T-helper 2 cell treated with Interferon-gamma antibody and Interleukin-4, amounts not matched to agents 5 μg/mL and 100 μg/mL, for 36 hours (primary cell): Measurements from ENCODE around the gene ARGFX.
"Not testable (repeated sequence)": the region's sequence is repeated elsewhere in the genome, so short reads cannot be mapped to it uniquely, and the experiment has no call there.

Source experiments
- DNase-seq: peaks from one replicate; pipeline ENCODE4 v3.0.0; 2021; ENCODE audit warnings: low spot score
- H3K27ac Mint-ChIP-seq: one replicate; pipeline ENCODE4 v1.8.0; 2021; ENCODE audit warnings: mild to moderate bottlenecking, mixed read lengths
- H3K27me3 Mint-ChIP-seq: one replicate; pipeline ENCODE4 v1.8.0; 2021; ENCODE audit warnings: low read depth, mixed read lengths
- H3K36me3 Mint-ChIP-seq: one replicate; pipeline ENCODE4 v1.8.0; 2021; ENCODE audit warnings: low read depth, mixed read lengths
- H3K4me1 Mint-ChIP-seq: one replicate; pipeline ENCODE4 v1.8.0; 2021; ENCODE audit warnings: low read depth, mixed read lengths
- H3K4me3 Mint-ChIP-seq: one replicate; pipeline ENCODE4 v1.8.0; 2022; ENCODE audit warnings: mild to moderate bottlenecking, moderate library complexity, mixed read lengths
- H3K9me3 Mint-ChIP-seq: one replicate; pipeline ENCODE4 v1.8.0; 2021; ENCODE audit warnings: mixed read lengths

ARGFX gene

GRCh38 chr3:121581691-121582090, 13.9 kb downstream of the ARGFX start:
- DNase-seq = no peak
- no peak overlapping the region for H3K4me3 Mint-ChIP-seq
- H3K9me3 Mint-ChIP-seq = no peaks in the 10 kb centered on the region
- no peak overlapping the region for H3K27ac Mint-ChIP-seq
- no peaks in the 10 kb centered on the region for H3K36me3 Mint-ChIP-seq
- H3K4me1 Mint-ChIP-seq = no peaks in the 10 kb centered on the region
- H3K27me3 Mint-ChIP-seq = peaks cover 27% of the 10 kb centered on the region

- no peaks in the 10 kb centered on the region for H3K36me3 Mint-ChIP-seq
- H3K27me3 Mint-ChIP-seq = peaks cover 25% of the 10 kb centered on the region
- no peak overlapping the region for H3K4me3 Mint-ChIP-seq
- no peak for DNase-seq
- H3K4me1 Mint-ChIP-seq = no peaks in the 10 kb centered on the region
- H3K27ac Mint-ChIP-seq = no peak overlapping the region
- no peaks in the 10 kb centered on the region for H3K9me3 Mint-ChIP-seq
Measured at GRCh38 chr3:121584418-121584817, 16.7 kb downstream of the ARGFX start.

- Mint-ChIP-seq H3K9me3 (no peaks in the 10 kb centered on the region), H3K36me3 (no peaks in the 10 kb centered on the region), H3K27me3 (peaks cover 17% of the 10 kb centered on the region), H3K27ac (no peak within 1 kb of the TSS), H3K4me1 (no peaks in the 10 kb centered on the region), H3K4me3 (no peak within 1 kb of the TSS)
- DNase-seq = no peak
Measured at GRCh38 chr3:121592856-121593702, 25.3 kb downstream of the ARGFX start, which contains the start of gene FBXO40. FBXO40 (plus strand) TSS chr3:121593379; CDS start chr3:121620576, 27,197 bp downstream.

GRCh38 chr3:121593806-121594205, 26.1 kb downstream of the ARGFX start:
- not testable (repeated sequence) for H3K4me3 Mint-ChIP-seq, H3K4me1 Mint-ChIP-seq, DNase-seq

GRCh38 chr3:121594850-121595249, 27.1 kb downstream of the ARGFX start:
- no peaks in the 10 kb centered on the region for H3K9me3 Mint-ChIP-seq
- H3K4me3 Mint-ChIP-seq = no peak overlapping the region
- no peak for DNase-seq
- no peak overlapping the region for H3K27ac Mint-ChIP-seq
- H3K36me3 Mint-ChIP-seq = no peaks in the 10 kb centered on the region
- H3K27me3 Mint-ChIP-seq = peaks cover 14% of the 10 kb centered on the region
- no peaks in the 10 kb centered on the region for H3K4me1 Mint-ChIP-seq

More at GRCh38 chr3:121593806-121594205, 26.1 kb downstream of the ARGFX start:
- H3K9me3 Mint-ChIP-seq, H3K27ac Mint-ChIP-seq, H3K36me3 Mint-ChIP-seq: not testable (repeated sequence)
- peaks cover 17% of the 10 kb centered on the region for H3K27me3 Mint-ChIP-seq

GRCh38 chr3:121595765-121596406, 28.1 kb downstream of the ARGFX start:
- H3K4me3 Mint-ChIP-seq = no peak overlapping the region
- H3K36me3 Mint-ChIP-seq = no peaks in the 10 kb centered on the region
- H3K27me3 Mint-ChIP-seq = peaks cover 10% of the 10 kb centered on the region
- no peaks in the 10 kb centered on the region for H3K9me3 Mint-ChIP-seq
- no peaks in the 10 kb centered on the region for H3K4me1 Mint-ChIP-seq
- no peak overlapping the region for H3K27ac Mint-ChIP-seq
- no peak for DNase-seq

GRCh38 chr3:121598564-121598963, 30.8 kb downstream of the ARGFX start:
- Mint-ChIP-seq H3K9me3 (no peaks in the 10 kb centered on the region), H3K4me3 (no peak overlapping the region), H3K36me3 (no peaks in the 10 kb centered on the region), H3K27ac (no peak overlapping the region), H3K27me3 (peaks cover 4% of the 10 kb centered on the region), H3K4me1 (no peaks in the 10 kb centered on the region)
- no peak for DNase-seq

GRCh38 chr3:121599900-121600299, 32.2 kb downstream of the ARGFX start:
- not testable (repeated sequence) for H3K27me3 Mint-ChIP-seq, DNase-seq, H3K27ac Mint-ChIP-seq, H3K9me3 Mint-ChIP-seq, H3K4me1 Mint-ChIP-seq, H3K4me3 Mint-ChIP-seq, H3K36me3 Mint-ChIP-seq

- no peak overlapping the region for H3K4me3 Mint-ChIP-seq
- no peaks in the 10 kb centered on the region for H3K9me3 Mint-ChIP-seq
- no peak for DNase-seq
- no peak overlapping the region for H3K27ac Mint-ChIP-seq
- H3K27me3 Mint-ChIP-seq = peaks cover 4% of the 10 kb centered on the region
- H3K36me3 Mint-ChIP-seq = no peaks in the 10 kb centered on the region
- no peaks in the 10 kb centered on the region for H3K4me1 Mint-ChIP-seq
Measured at GRCh38 chr3:121601212-121601812, 33.6 kb downstream of the ARGFX start.

GRCh38 chr3:121604759-121605158, 37.0 kb downstream of the ARGFX start:
- DNase-seq = no peak
- Mint-ChIP-seq H3K4me1 (no peaks in the 10 kb centered on the region), H3K9me3 (no peaks in the 10 kb centered on the region), H3K27me3 (peaks cover 4% of the 10 kb centered on the region), H3K27ac (no peak overlapping the region), H3K4me3 (no peak overlapping the region), H3K36me3 (no peaks in the 10 kb centered on the region)

GRCh38 chr3:121606106-121606505, 38.4 kb downstream of the ARGFX start:
- peaks cover 4% of the 10 kb centered on the region for H3K27me3 Mint-ChIP-seq
- H3K36me3 Mint-ChIP-seq = no peaks in the 10 kb centered on the region

More at GRCh38 chr3:121606106-121606505, 38.4 kb downstream of the ARGFX start:
- H3K9me3 Mint-ChIP-seq = no peaks in the 10 kb centered on the region
- DNase-seq = no peak
- H3K4me3 Mint-ChIP-seq = no peak overlapping the region
- H3K27ac Mint-ChIP-seq = no peak overlapping the region
- H3K4me1 Mint-ChIP-seq = no peaks in the 10 kb centered on the region
